Non-pigmented ciliary epithelial cell (primary cell): ENCODE results near the gene RUNX1.
"Not testable (repeated sequence)": the region's sequence is repeated elsewhere in the genome, so short reads cannot be mapped to it uniquely, and the experiment has no call there.

ENCODE experiments used
- DNase-seq: peaks from one replicate; pipeline ENCODE4 v3.0.0-alpha.2; 2010; ENCODE audit warnings: low read depth

The RUNX1 gene

GRCh38 chr21:34969423-34970166, 79.5 kb downstream of the RUNX1 start:
- DNase-seq, result no peak

- DNase-seq, result no peak
Measured at GRCh38 chr21:34968414-34969333, 80.4 kb downstream of the RUNX1 start.

- DNase-seq, result no peak
Measured at GRCh38 chr21:34967509-34968289, 81.4 kb downstream of the RUNX1 start.

- DNase-seq, result not testable (repeated sequence)
Measured at GRCh38 chr21:34966881-34967280, 82.2 kb downstream of the RUNX1 start.

- peak; percentile 54 for DNase-seq
Measured at GRCh38 chr21:34965200-34966174, 83.6 kb downstream of the RUNX1 start.

GRCh38 chr21:34962586-34963222, 86.4 kb downstream of the RUNX1 start:
- no peak for DNase-seq

- no peak for DNase-seq
Measured at GRCh38 chr21:34962136-34962535, 87.0 kb downstream of the RUNX1 start.

GRCh38 chr21:34960687-34961086, 88.4 kb downstream of the RUNX1 start:
- DNase-seq, result no peak

GRCh38 chr21:34959607-34960006, 89.5 kb downstream of the RUNX1 start:
- DNase-seq, result no peak

- no peak for DNase-seq
Measured at GRCh38 chr21:34958040-34958439, 91.1 kb downstream of the RUNX1 start.

GRCh38 chr21:34956416-34957316, 92.4 kb downstream of the RUNX1 start:
- DNase-seq, result no peak

- no peak for DNase-seq
Measured at GRCh38 chr21:34953950-34954349, 95.2 kb downstream of the RUNX1 start.

- no peak for DNase-seq
Measured at GRCh38 chr21:34952701-34953100, 96.4 kb downstream of the RUNX1 start.

GRCh38 chr21:34951868-34952267, 97.2 kb downstream of the RUNX1 start:
- not testable (repeated sequence) for DNase-seq

GRCh38 chr21:34950980-34951379, 98.1 kb downstream of the RUNX1 start:
- DNase-seq, result no peak

- no peak for DNase-seq
Measured at GRCh38 chr21:34949499-34949898, 99.6 kb downstream of the RUNX1 start.

- DNase-seq, result no peak
Measured at GRCh38 chr21:34949030-34949429, 100.1 kb downstream of the RUNX1 start.

- DNase-seq, result no peak
Measured at GRCh38 chr21:34948157-34948556, 100.9 kb downstream of the RUNX1 start.

GRCh38 chr21:34946916-34947534, 102.1 kb downstream of the RUNX1 start:
- DNase-seq, result no peak
